HFF-Myc (cell line): ENCODE data around the gene ECEL1.

Experiments
- DNase-seq: peaks from one replicate; pipeline ENCODE4 v3.0.0-alpha.2; 2011; ENCODE audit warnings: low read depth; ENCODE audit errors: extremely low read depth
- H3K4me3 ChIP-seq: replicated peaks from 2 replicates; pipeline ENCODE4 v1.5.1; 2011; ENCODE audit warnings: low read depth, mild to moderate bottlenecking, control low read depth, low read length
- CTCF ChIP-seq: IDR thresholded peaks from 2 replicates; pipeline ENCODE4 v1.5.1; 2012; ENCODE audit warnings: mild to moderate bottlenecking, low read depth, low read length, control low read depth; ENCODE audit errors: missing control alignments

The ECEL1 gene

GRCh38 chr2:232498452-232498851, 10.8 kb upstream of the ECEL1 start:
- TF ChIP-seq CTCF = no peak
- H3K4me3 ChIP-seq = no peak overlapping the region
- no peak for DNase-seq

GRCh38 chr2:232497348-232497747, 9.7 kb upstream of the ECEL1 start:
- no peak for DNase-seq
- no peak for TF ChIP-seq CTCF

GRCh38 chr2:232496501-232497270, 9.1 kb upstream of the ECEL1 start:
- TF ChIP-seq CTCF = no peak
- no peak for DNase-seq
- H3K4me3 ChIP-seq = no peak overlapping the region

More at GRCh38 chr2:232497348-232497747, 9.7 kb upstream of the ECEL1 start:
- no peak overlapping the region for H3K4me3 ChIP-seq

GRCh38 chr2:232495292-232495691, 7.7 kb upstream of the ECEL1 start:
- TF ChIP-seq CTCF = no peak
- no peak overlapping the region for H3K4me3 ChIP-seq
- no peak for DNase-seq

GRCh38 chr2:232494542-232494941, 6.9 kb upstream of the ECEL1 start:
- H3K4me3 ChIP-seq = no peak overlapping the region
- DNase-seq = no peak
- no peak for TF ChIP-seq CTCF

GRCh38 chr2:232493701-232494474, 6.3 kb upstream of the ECEL1 start:
- no peak overlapping the region for H3K4me3 ChIP-seq
- no peak for DNase-seq
- no peak for TF ChIP-seq CTCF
